GM23248 (cell line): ENCODE data around the gene PRSS1. TPM values are rescaled to one million over a fixed set of nuclear protein-coding genes. Genes with fewer than 3 reads are reported as not detected.

ENCODE experiments used
- DNase-seq: peaks from one replicate; pipeline ENCODE4 v3.0.0-alpha.2; 2015
- H2AFZ ChIP-seq: fragments of 200-600 bp; sonication (generic); 2 replicates; pipeline ENCODE4 v1.6.1; 2016; ENCODE audit warnings: antibody characterized with exemption
- H3F3A ChIP-seq: fragments of 200-600 bp; sonication (generic); 2 replicates; pipeline ENCODE4 v1.6.1; 2016; ENCODE audit warnings: mild to moderate bottlenecking, antibody characterized with exemption, mixed run types; ENCODE audit not compliant: insufficient read depth
- H3K27ac ChIP-seq: fragments of 200-600 bp; sonication (generic); 2 replicates; pipeline ENCODE4 v1.5.1; 2016; ENCODE audit warnings: mild to moderate bottlenecking
- H3K27me3 ChIP-seq: fragments of 200-600 bp; sonication (generic); replicated peaks from 2 replicates; pipeline ENCODE4 v1.6.1; 2016; ENCODE audit warnings: mild to moderate bottlenecking; ENCODE audit not compliant: insufficient read depth
- H3K36me3 ChIP-seq: fragments of 200-600 bp; sonication (generic); 2 replicates; pipeline ENCODE4 v1.6.1; 2016; ENCODE audit warnings: low read depth, mild to moderate bottlenecking
- H3K4me1 ChIP-seq: fragments of 200-600 bp; sonication (generic); 2 replicates; pipeline ENCODE4 v1.6.1; 2016; ENCODE audit warnings: mild to moderate bottlenecking; ENCODE audit not compliant: insufficient read depth
- H3K4me2 ChIP-seq: fragments of 200-600 bp; sonication (generic); one replicate; pipeline ENCODE4 v1.6.1; 2016; ENCODE audit warnings: mild to moderate bottlenecking; ENCODE audit not compliant: unreplicated experiment
- H3K4me3 ChIP-seq: fragments of 200-600 bp; sonication (generic); 2 replicates; pipeline ENCODE4 v1.5.1; 2016; ENCODE audit warnings: mild to moderate bottlenecking
- H3K79me2 ChIP-seq: fragments of 200-600 bp; sonication (generic); 2 replicates; pipeline ENCODE4 v1.6.1; 2016; ENCODE audit warnings: mild to moderate bottlenecking; ENCODE audit not compliant: insufficient read depth
- H3K9ac ChIP-seq: fragments of 200-600 bp; sonication (generic); 2 replicates; pipeline ENCODE4 v1.6.1; 2016; ENCODE audit warnings: mild to moderate bottlenecking
- H3K9me2 ChIP-seq: fragments of 200-600 bp; sonication (generic); 2 replicates; pipeline ENCODE4 v1.6.1; 2016; ENCODE audit warnings: mixed run types, mild to moderate bottlenecking, moderate library complexity; ENCODE audit not compliant: insufficient read depth
- H3K9me3 ChIP-seq: fragments of 200-600 bp; sonication (generic); one replicate; pipeline ENCODE4 v1.6.1; 2017; ENCODE audit warnings: low read depth
- H4K20me1 ChIP-seq: fragments of 200-600 bp; sonication (generic); 2 replicates; pipeline ENCODE4 v1.6.0; 2016; ENCODE audit not compliant: insufficient read depth
- EZH2 ChIP-seq: fragments of 200-600 bp; sonication (generic); IDR thresholded peaks from 2 replicates; pipeline ENCODE4 v1.6.1; 2018; ENCODE audit warnings: antibody characterized with exemption, mild to moderate bottlenecking; ENCODE audit not compliant: insufficient read depth, poor library complexity, severe bottlenecking
- EZH2phosphoT487 ChIP-seq: fragments of 200-600 bp; sonication (generic); IDR thresholded peaks from 2 replicates; pipeline ENCODE4 v1.6.1; 2018; ENCODE audit warnings: antibody characterized with exemption, moderate library complexity, mild to moderate bottlenecking, low read depth; ENCODE audit not compliant: insufficient read depth
- WGBS, 2 experiments: methylation state at CpG; one replicate each; pipeline ENCODE4 v1.1.6; 2015 to 2017; ENCODE audit warnings: low lambda C conversion rate in 2 of 2, low coverage in 1 of 2; ENCODE audit errors: missing lambda C conversion rate in 2 of 2; 5-methylcytosine and 5-hydroxymethylcytosine counted together
- in situ Hi-C: fragments of 300-500 bp; cut with MboI; formaldehyde crosslinking; loops from 2 replicates; pipeline ENCODE4 v1.15.0; 2020
- polyA plus RNA-seq: library from polyadenylated mRNA; unstranded; fragments of >200 nt; fragmentation: Nextera tagmentation; extraction: Ambion mirVana; gene quantifications from 2 replicates; pipeline ENCODE4 v1.2.1, GENCODE V29; 2016
- total RNA-seq: library from RNA; depleted of rRNA; stranded (reverse); fragments of >200 nt; shearing (Covaris generic); gene quantifications from 2 replicates; pipeline ENCODE4 v1.2.3, GENCODE V29; 2014

The PRSS1 gene
- total and polyA plus RNA-seq, 2 experiments from 2014 or later = not detected

- TF ChIP-seq EZH2 = no peak
- TF ChIP-seq EZH2phosphoT487 = no peak
- H3K4me1 ChIP-seq = peaks cover 4% of the 10 kb centered on the region; the same call in 1 of the 2 replicates
- H3K9me3 ChIP-seq = no peaks in the 10 kb centered on the region
- no peak overlapping the region for H3K27ac ChIP-seq
- 65 to 73% methylated on average over 3 of the region's 3 CpGs for WGBS, 2 experiments
- peaks cover 77% of the 10 kb centered on the region for H3K27me3 ChIP-seq
- in situ Hi-C loops = no loop called here
- H3K9ac ChIP-seq = no peak overlapping the region
- no peaks in the 10 kb centered on the region for H4K20me1 ChIP-seq
- no peaks in the 10 kb centered on the region for H3K36me3 ChIP-seq
- DNase-seq = no peak
- H3K79me2 ChIP-seq = no peaks in the 10 kb centered on the region
- H2AFZ ChIP-seq = no peak overlapping the region
- H3K4me2 ChIP-seq = no peak overlapping the region
- H3K9me2 ChIP-seq = no peaks in the 10 kb centered on the region
- no peak overlapping the region for H3K4me3 ChIP-seq
- no peaks in the 10 kb centered on the region for H3F3A ChIP-seq
Observed at GRCh38 chr7:142799437-142799835, 50.2 kb downstream of the PRSS1 start.

DNA sequence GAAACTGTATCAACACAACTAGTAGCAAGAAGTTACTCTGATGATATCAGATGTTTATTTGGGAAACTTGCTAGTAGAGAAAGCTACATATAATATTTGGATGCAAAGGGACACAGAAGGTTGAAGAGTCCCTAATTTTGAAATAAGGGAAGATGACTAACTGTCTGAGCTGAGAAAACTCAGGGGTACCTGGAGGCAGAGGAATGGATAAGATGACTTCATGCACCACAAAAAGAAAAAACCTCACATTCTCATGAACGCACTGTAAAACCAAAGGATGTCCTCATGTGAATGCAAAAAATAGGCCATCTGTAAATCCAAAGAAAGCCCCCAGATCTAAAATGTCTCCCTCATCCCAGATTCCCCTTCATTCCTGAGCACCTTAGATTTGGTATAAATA is 50.8 kb downstream of the PRSS1 start:
- WGBS, 2 experiments = 91 to 97% methylated on average over 1 of the region's 1 CpG
- Histone ChIP-seq H2AFZ (no peak overlapping the region), H3K36me3 (no peaks in the 10 kb centered on the region), H3K27me3 (peaks cover 71% of the 10 kb centered on the region), H4K20me1 (no peaks in the 10 kb centered on the region), H3K4me1 (peaks cover 4% of the 10 kb centered on the region; the same call in 1 of the 2 replicates), H3K4me3 (no peak overlapping the region), H3F3A (no peaks in the 10 kb centered on the region), H3K9me3 (no peaks in the 10 kb centered on the region), H3K9ac (no peak overlapping the region), H3K9me2 (no peaks in the 10 kb centered on the region), H3K27ac (no peak overlapping the region), H3K79me2 (no peaks in the 10 kb centered on the region), H3K4me2 (no peak overlapping the region)
- no peak for DNase-seq
- no peak for TF ChIP-seq EZH2
- no peak for TF ChIP-seq EZH2phosphoT487
- in situ Hi-C loops = no loop called here

DNA sequence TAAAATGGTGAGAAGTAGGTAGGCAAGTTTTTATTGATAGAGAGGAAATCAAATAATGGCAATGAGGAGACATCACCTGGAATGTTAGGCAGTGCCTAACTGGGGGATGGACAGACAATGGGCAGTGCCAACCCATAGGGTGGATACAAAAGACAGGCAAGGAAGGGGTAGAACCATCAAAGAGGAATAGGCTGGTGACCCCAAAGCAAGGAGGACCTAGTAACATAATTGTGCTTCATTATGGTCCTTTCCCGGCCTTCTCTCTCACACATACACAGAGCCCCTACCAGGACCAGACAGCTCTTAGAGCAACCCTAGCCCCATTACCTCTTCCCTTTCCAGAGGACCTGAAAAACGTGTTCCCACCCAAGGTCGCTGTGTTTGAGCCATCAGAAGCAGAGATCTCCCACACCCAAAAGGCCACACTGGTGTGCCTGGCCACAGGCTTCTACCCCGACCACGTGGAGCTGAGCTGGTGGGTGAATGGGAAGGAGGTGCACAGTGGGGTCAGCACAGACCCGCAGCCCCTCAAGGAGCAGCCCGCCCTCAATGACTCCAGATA is 51.5 kb downstream of the PRSS1 start:
- H3K27me3 ChIP-seq = peaks cover 70% of the 10 kb centered on the region
- H2AFZ ChIP-seq = no peak overlapping the region
- no peaks in the 10 kb centered on the region for H3K36me3 ChIP-seq
- in situ Hi-C loops = no loop called here
- no peaks in the 10 kb centered on the region for H3K9me2 ChIP-seq
- no peak overlapping the region for H3K4me2 ChIP-seq
- H3K79me2 ChIP-seq = no peaks in the 10 kb centered on the region
- H3K4me1 ChIP-seq = peaks cover 4% of the 10 kb centered on the region; the same call in 1 of the 2 replicates
- 49 to 64% methylated on average over 7 of the region's 7 CpGs for WGBS, 2 experiments
- no peaks in the 10 kb centered on the region for H4K20me1 ChIP-seq
- H3K27ac ChIP-seq = no peak overlapping the region
- no peak overlapping the region for H3K9ac ChIP-seq
- H3F3A ChIP-seq = no peaks in the 10 kb centered on the region
- TF ChIP-seq EZH2phosphoT487 (no peak), EZH2 (no peak)
- DNase-seq = no peak
- H3K9me3 ChIP-seq = no peaks in the 10 kb centered on the region
- H3K4me3 ChIP-seq = no peak overlapping the region

- H3K79me2 ChIP-seq = no peaks in the 10 kb centered on the region
- no peak overlapping the region for H3K4me3 ChIP-seq
- H3K9me3 ChIP-seq = no peaks in the 10 kb centered on the region
- peaks cover 4% of the 10 kb centered on the region; the same call in 1 of the 2 replicates for H3K4me1 ChIP-seq
- TF ChIP-seq EZH2 = no peak
- TF ChIP-seq EZH2phosphoT487 = no peak
- peaks cover 60% of the 10 kb centered on the region for H3K27me3 ChIP-seq
- in situ Hi-C loops = no loop called here
- no peaks in the 10 kb centered on the region for H3F3A ChIP-seq
- no peak overlapping the region for H2AFZ ChIP-seq
- no peak overlapping the region for H3K4me2 ChIP-seq
- H3K9ac ChIP-seq = no peak overlapping the region
- no peaks in the 10 kb centered on the region for H3K36me3 ChIP-seq
- no peak for DNase-seq
- 53 to 63% methylated on average over 8 of the region's 8 CpGs for WGBS, 2 experiments
- no peaks in the 10 kb centered on the region for H4K20me1 ChIP-seq
- H3K27ac ChIP-seq = no peak overlapping the region
- no peaks in the 10 kb centered on the region for H3K9me2 ChIP-seq
Observed at GRCh38 chr7:142801601-142802295, 52.5 kb downstream of the PRSS1 start.
